GM21515 (cell line): ENCODE results near the gene STPG2.

ENCODE experiments used
- ATAC-seq: cut with Tn5 transposase; IDR thresholded peaks from one replicate; pipeline ENCODE4 v1.9.1; 2021; ENCODE audit not compliant: unreplicated experiment

Gene STPG2

DNA sequence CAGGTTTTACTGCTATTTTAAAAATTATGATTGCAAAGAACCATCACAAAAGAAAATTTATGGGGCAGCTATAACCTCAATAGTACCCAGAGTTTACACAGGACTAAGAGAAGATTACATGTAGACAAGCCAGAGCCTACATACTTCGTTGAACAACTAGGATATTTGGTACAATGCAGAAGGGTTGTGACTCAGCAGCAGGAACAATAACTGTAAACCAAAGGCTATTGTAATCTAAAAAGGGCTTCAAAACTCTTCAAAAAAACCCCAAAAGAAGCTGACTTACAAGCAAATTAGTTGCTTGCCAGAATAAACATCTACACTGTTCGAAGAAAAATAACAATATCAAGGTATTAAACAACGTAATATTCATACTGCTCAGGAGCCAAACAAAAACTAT, 618.0 kb downstream of the STPG2 start:
- ATAC-seq: no peak

DNA sequence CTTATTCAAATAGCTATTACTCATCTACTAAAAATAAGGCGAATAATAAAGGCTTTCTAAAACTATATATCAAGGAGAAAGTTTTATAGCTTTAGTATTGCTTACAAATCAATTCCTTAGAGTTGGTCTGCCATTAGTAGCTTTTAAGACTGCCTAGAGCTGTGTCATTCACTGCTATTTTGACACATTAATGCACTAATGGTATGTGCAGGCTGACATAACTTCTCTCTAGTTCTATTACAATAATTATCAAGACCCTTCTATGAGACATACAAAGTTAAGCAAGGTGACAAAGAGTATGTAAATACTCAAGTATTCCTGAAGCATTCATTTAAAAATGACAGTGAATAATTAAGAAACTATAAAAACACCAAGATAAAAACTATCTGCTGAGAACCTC, 625.3 kb downstream of the STPG2 start:
- no peak for ATAC-seq

DNA sequence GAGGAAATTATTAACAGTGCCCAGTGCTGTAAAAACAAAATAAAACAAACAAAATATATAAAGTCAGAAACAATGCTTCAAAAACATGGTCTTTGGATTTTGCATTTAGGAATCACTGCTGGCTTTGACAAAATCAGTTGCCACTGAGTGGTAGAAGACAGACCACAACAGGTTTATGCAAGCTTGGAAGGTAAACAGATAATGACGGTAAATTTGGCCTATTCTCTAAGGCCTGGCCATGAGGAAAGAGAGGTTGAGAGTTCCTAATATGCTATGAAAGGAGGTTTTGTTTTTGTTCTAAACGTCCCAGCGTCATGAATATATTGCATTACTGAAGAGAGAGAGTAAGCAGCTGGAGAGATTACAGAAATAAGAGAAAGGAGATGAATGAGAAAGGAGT, 629.4 kb downstream of the STPG2 start:
- no peak for ATAC-seq
